ENCODE measurements around the gene HOXA13. TPM values are rescaled to one million over a fixed set of nuclear protein-coding genes. Genes with fewer than 3 reads are reported as not detected.
A peak's percentile ranks its signal among the peaks of the same experiment; 100 is the strongest.

The HOXA13 gene
- total RNA-seq, 1 experiment from 2014 or later, result 4.7 TPM

DNA sequence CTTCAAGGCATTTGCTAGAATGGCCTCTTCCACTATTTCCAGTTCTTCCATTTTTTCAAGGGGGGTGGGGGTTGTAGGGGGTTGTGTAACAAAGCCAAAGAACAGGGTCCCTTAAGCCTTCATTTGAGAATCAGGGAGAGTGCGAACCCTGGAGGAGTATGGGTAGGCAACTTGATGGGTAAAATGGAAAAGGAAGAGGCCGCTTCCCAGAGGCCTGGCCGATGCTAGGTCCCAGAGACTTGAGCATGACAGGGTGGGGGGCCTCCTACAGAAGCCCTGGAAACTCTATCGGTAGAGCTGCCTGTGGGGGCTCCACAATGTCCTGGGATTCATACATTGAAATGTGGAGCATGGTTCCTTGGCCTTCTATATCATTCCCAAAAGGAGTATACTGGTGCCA lies 9.1 kb upstream of the HOXA13 start:
- no peak for DNase-seq (ENCODE audit: low spot score)

DNA sequence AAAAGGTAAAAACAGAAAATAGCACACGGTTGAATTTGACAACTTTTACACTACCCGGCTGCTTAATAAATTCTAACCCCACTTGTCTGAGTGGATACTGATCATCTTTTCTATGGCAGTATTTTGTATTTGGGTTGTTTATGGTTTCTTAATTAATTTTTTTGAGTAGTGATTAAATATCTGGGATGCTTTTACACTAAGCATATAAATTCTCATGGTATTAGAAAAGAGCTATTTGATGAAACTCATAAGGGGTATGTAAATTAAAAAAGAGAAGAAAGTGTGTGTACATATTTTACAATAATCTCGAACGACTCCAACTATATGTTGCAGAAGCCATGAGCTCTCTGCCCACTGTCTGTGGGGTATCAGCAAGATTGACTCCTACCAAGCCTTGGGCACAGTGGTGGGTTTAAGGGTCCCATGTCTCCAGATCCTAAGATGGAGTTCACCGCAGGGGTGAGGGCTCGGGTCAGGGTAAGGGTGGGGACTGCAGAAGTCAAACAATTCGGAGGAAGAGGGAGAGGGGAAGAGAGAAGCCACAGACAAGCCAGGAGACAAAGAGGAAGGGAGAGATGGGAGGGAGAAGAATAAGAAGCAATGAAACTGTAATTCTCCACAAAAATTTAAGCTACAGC lies 7.6 kb upstream of the HOXA13 start:
- DNase-seq (ENCODE audit: low spot score), result no peak

DNA sequence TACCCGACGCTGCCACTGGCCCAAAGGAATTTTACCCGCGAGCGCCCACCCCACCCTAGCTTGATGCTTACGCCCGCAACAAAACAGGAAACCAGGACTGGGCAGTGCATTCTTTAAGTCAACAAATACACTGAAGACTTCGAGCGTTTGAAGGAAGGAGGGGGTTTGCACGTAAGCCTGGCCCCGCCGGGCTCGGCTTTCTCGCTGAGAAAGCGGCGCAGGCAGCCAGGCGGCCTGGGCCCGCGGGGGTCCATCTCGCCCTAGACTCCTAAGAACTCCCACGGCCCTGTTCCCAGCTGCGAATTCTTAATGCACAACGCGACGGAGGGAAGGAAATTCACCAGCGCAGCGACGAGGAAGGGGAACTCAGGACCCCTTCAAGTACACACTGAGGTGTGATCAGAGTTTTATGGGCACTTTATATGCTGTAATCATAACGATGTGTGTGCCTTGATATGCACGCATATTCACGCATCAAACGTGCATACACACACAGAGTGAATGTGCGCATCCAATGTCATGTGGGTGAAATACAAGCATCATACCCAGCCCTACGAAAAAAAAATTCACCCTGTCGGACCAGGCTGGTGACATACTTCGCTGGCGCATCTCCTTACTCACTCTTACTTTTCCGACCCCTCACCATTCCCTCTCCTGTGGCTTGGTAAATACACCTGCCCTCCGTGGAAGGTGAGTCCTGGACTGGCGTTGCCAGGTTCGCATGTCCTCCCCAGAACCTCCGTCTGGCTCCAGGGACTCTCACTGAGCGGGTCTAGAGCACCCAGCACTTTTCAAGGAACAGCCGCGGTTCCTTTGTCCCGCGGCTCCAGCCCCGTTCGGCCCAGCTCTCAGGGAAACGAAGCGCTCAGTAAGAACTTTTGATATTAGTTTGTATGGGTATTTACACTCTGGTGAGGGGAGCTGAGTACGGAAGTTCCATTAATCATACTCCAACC lies 5.7 kb upstream of the HOXA13 start:
- DNase-seq (ENCODE audit: low spot score), result no peak

DNA sequence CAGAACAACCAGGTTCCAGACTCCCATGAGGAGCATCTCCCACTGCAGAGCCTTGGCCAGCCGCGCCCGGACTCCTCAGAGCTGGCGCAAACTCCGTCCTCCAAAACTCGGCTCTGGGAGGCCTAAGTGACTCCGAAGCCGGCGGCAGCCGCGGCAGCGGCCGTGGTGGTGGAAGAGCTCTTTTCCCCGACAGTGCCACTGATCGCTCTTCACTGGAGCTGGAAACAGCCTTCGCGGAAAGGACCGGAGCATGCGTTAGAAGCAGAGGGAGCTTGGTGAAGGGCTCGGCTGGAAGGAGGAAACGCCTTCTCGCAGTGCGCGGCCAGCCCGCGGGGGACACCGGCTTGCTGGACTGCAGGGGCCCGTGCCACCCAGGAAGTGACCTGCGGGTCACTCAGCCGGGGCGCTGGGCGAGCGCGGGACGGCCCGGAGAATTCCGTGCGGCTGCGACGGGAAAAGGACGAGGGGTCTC lies 5.0 kb upstream of the HOXA13 start:
- no peak for DNase-seq (ENCODE audit: low spot score)

DNA sequence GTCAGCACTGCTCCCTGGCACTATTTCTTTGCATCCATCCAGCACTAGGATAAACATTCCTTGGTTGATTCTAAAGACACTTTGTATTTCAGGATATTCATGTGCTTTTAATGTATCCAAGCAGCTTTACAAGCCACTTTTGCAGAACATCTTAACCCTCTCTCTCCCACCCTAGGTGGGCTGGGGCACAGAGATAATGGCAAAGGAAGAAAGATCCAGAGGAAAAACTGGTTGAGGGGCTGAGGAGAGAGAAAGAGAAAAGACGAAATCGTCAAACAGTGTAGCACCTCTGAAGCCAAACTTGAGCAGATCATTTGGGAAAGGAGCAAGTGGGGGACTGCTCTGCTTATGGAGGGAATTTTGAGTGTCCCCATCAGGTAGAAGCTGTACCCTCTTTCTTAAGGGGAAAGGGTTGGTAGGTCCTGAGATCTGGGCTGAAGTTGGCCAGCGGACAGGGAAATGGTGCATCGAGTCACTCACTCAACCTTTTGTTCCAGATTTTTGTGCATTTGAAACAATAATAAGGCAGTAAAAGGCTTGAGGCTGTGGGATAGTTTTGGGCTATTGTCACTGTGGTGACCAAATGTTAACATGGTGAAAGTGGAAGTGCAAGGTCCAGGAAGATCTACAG lies 4.2 kb upstream of the HOXA13 start:
- DNase-seq (ENCODE audit: low spot score), result no peak

DNA sequence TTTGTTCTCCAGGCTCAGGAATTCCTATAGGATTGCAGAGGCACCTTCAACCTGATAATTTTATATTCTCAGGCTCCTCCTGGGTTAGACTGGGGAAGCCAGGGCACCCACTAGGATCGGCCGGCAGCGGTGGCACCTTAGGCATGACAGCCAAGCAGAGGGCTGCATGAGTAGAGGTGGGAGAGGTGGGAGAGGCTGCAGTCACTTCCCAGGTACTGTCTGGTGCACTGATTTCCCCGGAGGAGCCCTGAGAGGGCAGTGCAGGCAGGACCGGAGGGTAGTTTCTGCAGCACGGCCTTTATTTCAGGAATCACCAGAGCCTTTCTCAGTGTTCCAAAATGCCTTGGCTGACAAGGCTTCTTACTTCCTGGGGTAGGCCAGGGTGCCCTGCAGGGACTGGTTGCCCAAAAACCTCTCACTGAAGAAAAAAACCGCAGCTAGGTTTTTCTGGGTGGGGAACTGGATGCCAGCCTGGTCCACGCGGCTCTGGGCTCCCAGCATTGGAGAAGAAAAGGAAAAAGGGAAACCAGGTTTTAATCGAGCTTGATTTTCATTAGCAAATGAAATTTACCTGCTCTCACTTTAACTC lies 3.6 kb upstream of the HOXA13 start:
- no peak for DNase-seq (ENCODE audit: low spot score)

DNA sequence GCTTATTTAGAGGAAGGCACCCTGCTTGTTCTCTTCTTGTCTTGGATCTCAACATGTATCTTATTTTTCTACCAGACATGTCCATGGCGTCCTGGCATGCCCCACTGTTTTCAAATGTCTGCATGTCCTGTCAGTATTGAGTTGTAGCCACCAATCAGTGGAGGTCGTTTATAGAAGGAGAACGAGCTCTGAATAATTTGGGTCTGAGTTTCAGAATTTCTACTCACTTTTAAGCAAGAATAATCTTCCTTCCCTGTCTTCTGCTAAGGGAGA lies 2.9 kb upstream of the HOXA13 start:
- no peak for DNase-seq (ENCODE audit: low spot score)

DNA sequence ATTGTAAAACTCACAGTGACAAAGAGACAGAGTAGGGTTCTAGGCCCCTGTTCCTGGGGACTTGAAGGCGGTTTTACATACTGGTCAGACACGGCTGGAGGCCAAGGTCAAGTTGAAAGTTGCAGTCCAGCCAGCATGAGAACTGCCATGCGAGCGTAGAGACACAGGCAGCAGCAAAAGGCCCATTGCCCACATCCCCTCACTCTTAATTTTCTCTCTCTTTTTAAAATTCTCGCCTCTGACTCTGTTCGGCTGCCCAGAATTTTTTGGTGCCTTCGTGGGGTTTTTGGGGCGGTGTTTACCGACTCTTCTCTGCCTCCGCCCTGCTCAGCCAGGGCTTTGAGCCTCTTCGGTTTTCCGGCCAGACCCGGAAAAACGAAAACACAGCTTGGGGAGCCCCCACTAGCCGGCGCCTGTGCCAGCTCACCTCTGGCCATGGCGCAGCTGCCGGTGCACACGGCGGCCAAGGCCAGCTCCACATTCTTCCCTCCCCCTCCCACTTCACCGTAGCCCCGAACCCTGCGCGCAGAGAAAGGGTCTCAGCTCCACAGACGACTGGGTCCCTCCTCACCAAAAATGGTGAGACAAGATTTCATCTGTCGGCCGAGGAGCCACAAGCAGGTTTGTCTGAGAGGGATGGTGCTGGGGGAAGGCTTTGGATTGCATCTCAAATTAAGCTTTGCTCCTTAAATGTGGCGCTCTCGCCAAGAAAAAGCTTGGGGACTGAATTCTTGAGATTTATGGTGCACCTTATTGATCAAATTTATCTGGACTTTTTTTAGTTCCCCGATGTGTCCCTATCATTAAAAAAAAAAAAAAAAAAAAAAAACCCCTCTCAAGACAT lies 2.3 kb upstream of the HOXA13 start:
- DNase-seq (ENCODE audit: low spot score), result no peak

DNA sequence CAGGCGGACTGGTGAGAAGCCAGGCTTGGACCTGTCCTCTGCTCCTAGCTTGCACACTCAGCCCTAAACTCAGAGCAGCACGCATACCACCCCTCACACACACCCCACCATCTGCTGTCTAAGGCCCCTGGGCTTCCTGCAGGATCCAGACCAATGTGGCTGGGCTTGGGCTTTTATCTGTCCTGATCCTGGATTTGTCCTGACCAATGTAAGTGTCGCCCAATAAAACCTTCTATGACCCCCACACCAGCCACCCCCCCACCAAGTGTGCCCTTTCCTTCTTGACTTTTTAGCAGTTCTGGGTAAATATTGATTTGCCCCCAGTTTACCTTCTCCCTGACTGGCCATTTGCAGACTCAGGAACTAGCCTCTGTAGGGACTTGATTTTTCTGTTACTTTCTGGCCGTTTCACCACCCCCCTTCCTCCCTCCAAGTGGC lies 1.7 kb upstream of the HOXA13 start:
- DNase-seq (ENCODE audit: low spot score), result no peak

DNA sequence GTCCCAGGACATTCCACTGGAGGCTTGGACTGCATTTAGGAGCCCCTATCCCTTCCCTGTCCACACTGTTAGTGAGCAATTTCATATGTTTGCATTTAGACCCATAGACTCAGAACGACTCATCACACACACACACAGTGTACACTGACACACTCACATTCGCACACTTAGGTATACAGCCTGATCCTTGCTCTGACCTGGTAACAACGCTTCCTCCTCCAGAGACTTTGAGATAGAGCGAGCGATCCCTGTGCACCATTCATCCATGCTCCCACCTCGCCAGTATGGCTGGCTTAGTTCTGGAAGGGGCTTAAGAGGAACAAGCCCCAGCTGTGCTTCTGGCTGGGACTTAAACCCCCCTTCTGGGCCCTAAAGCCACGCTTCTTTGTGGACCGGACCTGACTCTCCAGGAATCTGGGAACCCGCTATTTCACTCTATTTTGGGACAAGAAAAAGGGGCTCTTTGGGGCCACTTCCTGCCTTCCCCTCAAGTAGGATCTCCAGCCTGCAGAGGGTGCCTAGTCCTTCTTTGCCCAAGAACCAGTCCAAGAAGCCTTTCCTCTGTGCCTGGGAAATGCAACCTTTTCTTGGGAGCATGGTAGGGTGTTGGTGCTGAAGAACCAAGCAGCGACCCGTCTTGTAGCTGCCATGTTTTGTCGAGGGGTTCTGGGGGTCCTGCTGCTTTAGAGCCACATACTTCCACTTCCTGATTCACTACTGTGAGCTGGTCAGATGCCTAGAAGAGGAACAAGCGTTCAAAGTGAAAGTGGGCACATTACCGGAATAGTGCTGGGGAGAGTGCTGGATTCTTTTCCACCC lies 1.1 kb upstream of the HOXA13 start:
- DNase-seq (ENCODE audit: low spot score), result no peak

DNA sequence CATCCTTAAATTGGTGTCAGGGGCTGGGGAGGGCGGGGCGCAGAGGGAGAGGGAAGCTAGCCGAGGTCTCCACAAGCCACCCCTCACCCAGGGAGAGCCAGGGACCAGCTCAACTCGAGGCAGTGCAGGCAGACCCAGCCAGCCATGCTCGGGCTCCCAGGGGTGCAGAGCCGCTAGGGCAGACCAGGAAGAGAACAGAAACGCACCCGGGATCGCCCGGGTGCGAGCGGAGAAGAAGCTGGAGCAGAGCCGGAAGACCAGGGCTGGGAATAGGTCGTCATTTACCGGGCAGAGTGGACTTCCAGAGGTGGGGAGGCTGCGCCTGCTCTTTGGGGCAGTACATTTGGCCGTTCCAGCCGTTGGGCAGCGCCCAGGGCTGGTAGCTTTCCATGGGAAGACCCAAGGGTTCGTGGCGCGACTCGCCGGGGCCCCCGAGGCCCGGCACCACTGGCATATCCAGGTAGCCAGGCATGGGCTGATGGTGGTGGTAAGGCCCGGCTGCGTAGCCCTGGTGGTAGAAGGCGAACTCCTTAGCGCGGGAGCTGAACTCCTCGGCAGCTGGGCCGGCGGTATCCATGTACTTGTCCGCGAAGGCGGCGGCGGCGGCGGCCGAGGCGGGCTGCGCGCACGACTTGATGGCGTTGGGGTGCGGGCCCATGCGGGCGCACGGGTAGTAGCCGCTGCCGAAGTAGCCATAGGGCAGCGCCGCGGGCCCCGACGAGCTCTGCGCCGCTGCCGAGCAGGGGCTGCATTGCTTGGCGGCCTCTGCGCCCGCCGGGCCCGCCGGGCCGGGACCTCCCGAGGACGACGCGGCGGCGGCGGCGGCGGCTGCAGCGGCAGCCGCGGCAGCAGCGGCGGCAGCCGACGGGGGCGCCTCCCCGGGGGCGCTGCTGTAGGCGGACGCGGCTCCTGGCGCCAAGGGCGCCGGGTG lies 755 bp downstream of the HOXA13 start:
- DNase-seq (ENCODE audit: low spot score), result no peak

DNA sequence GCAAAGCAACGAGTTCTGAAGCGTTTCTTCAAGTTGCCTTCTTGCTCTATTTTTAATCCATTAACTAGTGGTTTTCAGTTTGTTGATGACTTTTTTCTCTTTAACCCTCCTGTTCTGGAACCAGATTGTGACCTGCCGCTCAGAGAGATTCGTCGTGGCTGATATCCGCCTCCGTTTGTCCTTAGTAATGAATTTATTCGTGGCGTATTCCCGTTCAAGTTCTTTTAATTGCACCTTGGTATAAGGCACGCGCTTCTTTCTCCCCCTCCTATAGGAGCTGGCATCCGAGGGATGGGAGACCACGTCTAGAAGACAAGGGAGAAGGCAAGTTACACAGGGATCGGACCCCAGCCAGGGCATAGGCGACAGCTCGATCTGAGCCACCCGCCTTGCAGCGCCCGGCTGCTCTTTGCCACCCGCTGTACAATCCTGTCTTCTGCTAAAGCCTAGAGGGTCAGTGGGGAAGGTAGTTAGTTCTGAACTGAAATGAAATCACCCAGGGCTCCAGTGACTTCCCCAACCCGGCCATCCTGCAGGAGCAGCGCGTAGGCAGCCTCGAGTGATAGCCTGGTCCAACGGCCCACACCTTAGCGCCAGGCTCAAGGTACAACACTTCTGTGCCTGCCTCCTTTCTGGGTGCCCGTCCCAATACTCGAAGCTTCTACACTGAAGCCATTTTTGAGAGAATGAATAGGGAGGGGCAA lies 1.6 kb downstream of the HOXA13 start:
- DNase-seq (ENCODE audit: low spot score), result no peak

DNA sequence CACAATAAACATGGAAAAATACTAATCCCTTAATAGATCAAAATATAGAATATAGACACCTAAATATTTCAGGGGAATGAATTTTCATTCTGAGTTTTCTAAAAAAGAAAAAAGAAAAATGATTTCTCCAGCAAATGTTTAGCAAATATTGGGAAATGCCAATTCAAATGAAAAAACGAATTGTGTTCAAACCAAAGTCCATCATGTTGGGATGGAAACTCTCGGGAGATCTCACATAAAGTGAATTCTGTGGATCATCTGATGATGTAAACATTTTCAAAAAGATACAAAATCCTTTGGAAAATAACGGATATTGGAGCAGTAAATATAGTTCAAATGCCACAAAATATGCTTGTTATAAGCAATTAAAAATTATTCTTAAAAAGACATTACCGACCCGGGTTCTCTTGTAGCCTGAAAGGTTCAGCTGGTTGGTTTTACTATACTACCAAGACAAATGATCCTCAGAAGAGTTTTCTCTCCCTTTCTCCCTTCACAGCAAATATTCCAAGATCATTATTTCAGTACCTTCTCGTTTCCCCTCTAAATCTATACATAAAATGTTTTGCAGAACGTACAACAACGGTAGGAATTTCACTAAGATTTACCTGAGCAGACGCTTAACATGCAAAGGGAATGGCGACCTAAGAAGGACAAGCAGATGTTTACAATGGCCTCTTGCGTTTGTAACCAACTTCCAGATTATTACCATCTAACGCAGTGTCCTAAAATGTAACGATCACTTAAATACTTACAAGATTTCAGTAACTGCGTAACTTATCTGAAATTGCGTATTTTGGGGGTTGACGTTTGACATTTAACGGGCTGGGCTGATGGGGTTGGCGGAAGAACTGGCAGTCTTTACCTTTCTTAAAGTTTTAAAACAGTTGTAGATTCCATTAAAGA lies 2.5 kb downstream of the HOXA13 start:
- DNase-seq (ENCODE audit: low spot score), result no peak

DNA sequence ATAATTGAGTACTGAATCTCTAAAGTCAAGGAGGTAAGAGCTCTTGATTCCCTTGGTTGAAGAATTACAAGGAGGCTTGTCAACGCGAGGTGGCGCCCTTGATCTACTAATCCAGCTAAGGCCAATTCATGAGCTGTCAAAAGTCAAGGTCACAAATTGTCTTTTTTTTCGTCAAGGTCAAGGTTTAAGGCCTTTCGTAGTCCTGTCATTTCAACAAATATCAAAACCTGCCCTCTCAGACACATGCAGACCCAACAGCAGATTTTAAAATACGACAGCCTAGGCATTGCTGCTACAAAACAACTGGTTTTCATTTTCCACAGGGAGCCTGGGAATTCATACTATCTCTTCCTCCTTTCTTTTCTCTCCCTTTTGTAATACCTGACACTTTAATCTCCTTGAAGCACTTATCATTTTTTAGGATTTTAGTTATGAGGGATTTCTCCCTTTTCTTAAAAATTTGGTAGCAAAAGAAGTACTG lies 3.6 kb downstream of the HOXA13 start:
- DNase-seq (ENCODE audit: low spot score), result peak; percentile 65

DNA sequence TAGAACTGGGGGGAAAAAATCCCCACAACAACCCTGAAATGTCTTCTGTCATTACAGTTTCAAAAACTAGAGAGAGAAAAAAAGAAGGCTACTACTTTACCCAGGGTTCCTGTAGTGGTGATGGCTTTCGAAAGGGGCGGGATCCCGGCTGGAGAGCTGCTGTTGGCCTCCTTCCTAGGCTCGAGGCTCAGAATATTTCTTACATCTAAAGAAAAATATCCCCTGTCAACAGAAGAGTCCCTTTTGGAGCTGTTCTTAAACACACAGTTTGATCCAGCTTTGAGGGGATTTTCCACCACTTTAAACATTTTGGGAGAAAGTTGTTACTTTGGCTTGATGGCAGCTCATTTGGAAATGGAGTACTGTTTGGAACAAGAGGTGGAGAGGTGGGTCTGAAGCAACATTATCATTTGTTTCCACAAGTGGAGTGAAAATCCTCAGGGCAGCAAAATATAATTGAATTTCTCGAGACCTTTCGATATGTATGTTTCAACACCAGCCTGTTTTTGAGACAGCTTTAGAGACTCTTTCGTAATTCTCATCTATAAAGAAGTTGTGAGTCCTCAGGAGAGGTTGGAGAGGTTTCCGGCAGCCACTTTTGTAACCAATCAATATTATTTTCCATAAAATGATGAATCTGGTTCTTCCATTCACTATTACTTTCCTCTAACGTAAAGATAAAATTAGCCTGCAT lies 5.1 kb downstream of the HOXA13 start:
- no peak for DNase-seq (ENCODE audit: low spot score)

DNA sequence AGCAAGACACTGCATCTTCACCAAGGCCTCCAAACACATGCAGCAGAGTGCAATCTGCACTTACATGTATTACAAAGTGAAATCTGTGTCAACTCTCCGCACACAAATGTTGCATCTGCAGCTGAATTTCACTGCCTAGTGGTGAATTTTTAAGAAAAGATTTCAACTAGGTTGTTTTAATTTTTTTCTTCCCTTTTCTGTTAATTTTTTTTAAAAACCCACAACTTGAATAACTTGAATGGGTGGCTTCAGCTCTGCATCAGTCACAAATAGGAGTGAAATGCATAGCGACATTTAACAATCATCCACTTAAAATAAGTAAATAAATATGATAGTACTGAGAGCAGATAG lies 5.9 kb downstream of the HOXA13 start:
- no peak for DNase-seq (ENCODE audit: low spot score)

DNA sequence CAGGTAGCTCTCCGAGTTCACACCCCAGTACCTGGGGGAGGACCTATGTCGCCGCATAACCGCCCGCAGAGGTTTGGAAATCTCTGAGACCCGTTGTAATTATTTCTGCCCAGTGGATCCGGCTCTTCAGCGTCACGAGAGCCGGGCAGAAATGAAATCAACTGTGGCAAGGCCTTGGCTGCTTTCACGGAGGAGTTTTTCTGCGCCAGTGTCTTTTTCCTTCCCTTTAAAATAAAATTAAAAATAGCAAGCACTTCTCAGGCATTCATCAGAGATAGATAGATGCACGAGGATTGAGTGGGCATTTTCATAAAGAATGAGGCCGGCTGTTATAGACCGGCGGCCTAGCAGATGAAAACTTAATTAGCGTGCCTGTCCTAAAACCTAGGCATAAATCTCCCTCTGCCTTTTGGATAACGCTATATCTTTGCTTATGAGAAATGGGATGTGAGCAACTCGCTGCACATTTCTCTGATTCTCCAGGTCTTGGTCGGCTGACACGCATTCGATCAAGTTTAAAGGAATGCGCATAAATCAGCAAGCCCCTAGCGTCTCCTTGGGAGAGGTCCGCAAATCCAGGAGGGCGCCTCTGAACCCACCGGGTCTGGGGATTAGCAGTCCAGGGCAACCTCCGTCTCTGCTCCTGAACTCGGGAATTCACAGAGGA lies 6.4 kb downstream of the HOXA13 start:
- DNase-seq (ENCODE audit: low spot score), result no peak

Measured in A172 (cell line).